ENCODE measurements around the gene VPS72.

- TF ChIP-seq CTCF (conservative IDR thresholded peaks at IDR 0.05; ENCODE audit: low read length): no peak
- TF ChIP-seq EZH2phosphoT487 (IDR thresholded peaks at IDR 0.05; ENCODE audit: borderline replicate concordance): no peak
Measured at GRCh38 chr1:151142411-151143056, 47.5 kb downstream of the VPS72 start.

All from Loucy (cell line).